ENCODE measurements around the gene SOX1.

SOX1 gene

GRCh38 chr13:112067116-112067741, at the start of gene SOX1:
Gene SOX1, plus strand, starts transcription at chr13:112067149. Its CDS starts 510 bp downstream, at chr13:112067659.
- peaks cover 19% of the 10 kb centered on the region for H3K4me1 Mint-ChIP-seq (ENCODE audit: low read depth)
- no peak within 1 kb of the TSS for H3K27ac Mint-ChIP-seq
- peaks cover 74% of the 10 kb centered on the region for H3K27me3 Mint-ChIP-seq
- H3K36me3 Mint-ChIP-seq (ENCODE audit: low read depth) = peaks cover 12% of the 10 kb centered on the region
- peaks cover 7% of the 10 kb centered on the region for H3K9me3 Mint-ChIP-seq
- peak within 1 kb of the TSS; percentile 32 for H3K4me3 Mint-ChIP-seq

GRCh38 chr13:112024577-112024976, 42.4 kb upstream of the SOX1 start:
- H3K9me3 Mint-ChIP-seq = peaks cover 5% of the 10 kb centered on the region
- no peak overlapping the region for H3K27ac Mint-ChIP-seq
- H3K4me1 Mint-ChIP-seq (ENCODE audit: low read depth) = no peaks in the 10 kb centered on the region
- no peaks in the 10 kb centered on the region for H3K27me3 Mint-ChIP-seq
- H3K4me3 Mint-ChIP-seq = no peak overlapping the region
- H3K36me3 Mint-ChIP-seq (ENCODE audit: low read depth) = no peaks in the 10 kb centered on the region

GRCh38 chr13:112027250-112027649, 39.7 kb upstream of the SOX1 start:
- Mint-ChIP-seq H3K9me3 (no peaks in the 10 kb centered on the region), H3K27me3 (no peaks in the 10 kb centered on the region), H3K4me1 (ENCODE audit: low read depth) (no peaks in the 10 kb centered on the region), H3K4me3 (no peak overlapping the region), H3K27ac (no peak overlapping the region), H3K36me3 (ENCODE audit: low read depth) (no peaks in the 10 kb centered on the region)

- Mint-ChIP-seq H3K9me3 (no peaks in the 10 kb centered on the region), H3K27ac (no peak overlapping the region), H3K4me1 (ENCODE audit: low read depth) (no peaks in the 10 kb centered on the region), H3K36me3 (ENCODE audit: low read depth) (no peaks in the 10 kb centered on the region), H3K4me3 (no peak overlapping the region), H3K27me3 (no peaks in the 10 kb centered on the region)
These were observed 38.5 kb upstream of the SOX1 start for GRCh38 chr13:112028481-112028880.

GRCh38 chr13:112029143-112029542, 37.8 kb upstream of the SOX1 start:
- H3K4me1 Mint-ChIP-seq (ENCODE audit: low read depth) = no peaks in the 10 kb centered on the region
- H3K9me3 Mint-ChIP-seq = no peaks in the 10 kb centered on the region
- no peak overlapping the region for H3K27ac Mint-ChIP-seq
- H3K27me3 Mint-ChIP-seq = no peaks in the 10 kb centered on the region
- H3K4me3 Mint-ChIP-seq = no peak overlapping the region
- no peaks in the 10 kb centered on the region for H3K36me3 Mint-ChIP-seq (ENCODE audit: low read depth)

- no peaks in the 10 kb centered on the region for H3K4me1 Mint-ChIP-seq (ENCODE audit: low read depth)
- no peaks in the 10 kb centered on the region for H3K9me3 Mint-ChIP-seq
- H3K4me3 Mint-ChIP-seq = no peak overlapping the region
These were observed 34.6 kb upstream of the SOX1 start for GRCh38 chr13:112032186-112032993.

GRCh38 chr13:112034231-112034630, 32.7 kb upstream of the SOX1 start:
- H3K27me3 Mint-ChIP-seq = peaks cover 3% of the 10 kb centered on the region
- H3K9me3 Mint-ChIP-seq = no peaks in the 10 kb centered on the region
- no peaks in the 10 kb centered on the region for H3K4me1 Mint-ChIP-seq (ENCODE audit: low read depth)
- no peak overlapping the region for H3K4me3 Mint-ChIP-seq
- H3K27ac Mint-ChIP-seq = no peak overlapping the region
- H3K36me3 Mint-ChIP-seq (ENCODE audit: low read depth) = no peaks in the 10 kb centered on the region

More at GRCh38 chr13:112032186-112032993, 34.6 kb upstream of the SOX1 start:
- H3K27ac Mint-ChIP-seq = no peak overlapping the region
- no peaks in the 10 kb centered on the region for H3K36me3 Mint-ChIP-seq (ENCODE audit: low read depth)
- H3K27me3 Mint-ChIP-seq = no peaks in the 10 kb centered on the region

GRCh38 chr13:112034846-112035245, 32.1 kb upstream of the SOX1 start:
- H3K4me3 Mint-ChIP-seq = no peak overlapping the region
- no peaks in the 10 kb centered on the region for H3K9me3 Mint-ChIP-seq
- peaks cover 7% of the 10 kb centered on the region for H3K27me3 Mint-ChIP-seq
- H3K27ac Mint-ChIP-seq = no peak overlapping the region
- H3K36me3 Mint-ChIP-seq (ENCODE audit: low read depth) = no peaks in the 10 kb centered on the region
- H3K4me1 Mint-ChIP-seq (ENCODE audit: low read depth) = no peaks in the 10 kb centered on the region

- Mint-ChIP-seq H3K27ac (no peak overlapping the region), H3K9me3 (peaks cover 26% of the 10 kb centered on the region), H3K27me3 (peaks cover 29% of the 10 kb centered on the region)
These were observed 24.5 kb upstream of the SOX1 start for GRCh38 chr13:112042496-112042895.

GRCh38 chr13:112052213-112052612, 14.7 kb upstream of the SOX1 start:
- H3K27ac Mint-ChIP-seq = no peak overlapping the region
- H3K27me3 Mint-ChIP-seq = peaks cover 67% of the 10 kb centered on the region
- no peaks in the 10 kb centered on the region for H3K4me1 Mint-ChIP-seq (ENCODE audit: low read depth)
- peaks cover 9% of the 10 kb centered on the region for H3K9me3 Mint-ChIP-seq
- H3K36me3 Mint-ChIP-seq (ENCODE audit: low read depth) = no peaks in the 10 kb centered on the region
- H3K4me3 Mint-ChIP-seq = no peak overlapping the region

More at GRCh38 chr13:112042496-112042895, 24.5 kb upstream of the SOX1 start:
- Mint-ChIP-seq H3K4me1 (ENCODE audit: low read depth) (no peaks in the 10 kb centered on the region), H3K4me3 (no peak overlapping the region), H3K36me3 (ENCODE audit: low read depth) (no peaks in the 10 kb centered on the region)

- H3K27me3 Mint-ChIP-seq = peaks cover 68% of the 10 kb centered on the region
- peak overlapping the region; percentile 24 for H3K27ac Mint-ChIP-seq
- H3K36me3 Mint-ChIP-seq (ENCODE audit: low read depth) = no peaks in the 10 kb centered on the region
- H3K9me3 Mint-ChIP-seq = no peaks in the 10 kb centered on the region
- no peaks in the 10 kb centered on the region for H3K4me1 Mint-ChIP-seq (ENCODE audit: low read depth)
- H3K4me3 Mint-ChIP-seq = no peak overlapping the region
These were observed 13.7 kb upstream of the SOX1 start for GRCh38 chr13:112053167-112053743.

- Mint-ChIP-seq H3K27ac (no peak overlapping the region), H3K9me3 (no peaks in the 10 kb centered on the region), H3K4me1 (ENCODE audit: low read depth) (no peaks in the 10 kb centered on the region), H3K4me3 (no peak overlapping the region), H3K27me3 (peaks cover 69% of the 10 kb centered on the region), H3K36me3 (ENCODE audit: low read depth) (no peaks in the 10 kb centered on the region)
These were observed 13.0 kb upstream of the SOX1 start for GRCh38 chr13:112053744-112054615.

GRCh38 chr13:112054616-112055015, 12.3 kb upstream of the SOX1 start:
- no peaks in the 10 kb centered on the region for H3K9me3 Mint-ChIP-seq
- H3K4me3 Mint-ChIP-seq = peak overlapping the region; percentile 17
- H3K27me3 Mint-ChIP-seq = peaks cover 74% of the 10 kb centered on the region
- H3K36me3 Mint-ChIP-seq (ENCODE audit: low read depth) = no peaks in the 10 kb centered on the region
- H3K27ac Mint-ChIP-seq = no peak overlapping the region
- H3K4me1 Mint-ChIP-seq (ENCODE audit: low read depth) = no peaks in the 10 kb centered on the region

GRCh38 chr13:112055036-112055914, 11.7 kb upstream of the SOX1 start:
- Mint-ChIP-seq H3K4me1 (ENCODE audit: low read depth) (no peaks in the 10 kb centered on the region), H3K27ac (no peak overlapping the region), H3K4me3 (peak overlapping the region; percentile 17), H3K9me3 (no peaks in the 10 kb centered on the region), H3K36me3 (ENCODE audit: low read depth) (no peaks in the 10 kb centered on the region), H3K27me3 (peaks cover 75% of the 10 kb centered on the region)
